ENCODE measurements around the gene B3GNT7.

B3GNT7 gene

DNA sequence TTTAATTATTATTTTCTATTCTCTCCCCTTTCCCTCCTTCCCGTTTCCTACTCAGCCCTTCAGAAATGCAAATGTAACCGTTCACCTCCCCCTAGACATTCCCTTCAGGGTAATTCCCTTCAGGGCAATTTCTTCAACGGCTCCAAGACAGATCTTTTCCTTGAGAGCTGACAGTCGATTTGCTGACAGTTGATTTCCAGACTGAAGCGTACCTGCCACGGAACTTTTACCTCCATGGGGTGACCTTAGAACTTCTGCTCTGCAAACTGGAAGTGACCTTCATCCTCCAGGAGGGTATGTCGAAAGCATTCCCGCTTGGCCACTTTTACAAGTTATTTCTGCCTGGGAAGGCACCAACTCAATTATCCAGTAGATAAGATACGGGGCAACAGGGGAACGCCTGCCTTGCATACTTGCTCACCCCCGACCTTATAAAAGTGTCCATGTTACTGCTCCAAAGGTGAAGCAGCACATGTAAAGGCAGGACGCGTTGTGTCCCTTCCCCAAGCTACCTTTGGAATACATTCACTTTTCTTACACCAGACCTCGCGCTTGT is 18.5 kb downstream of the B3GNT7 start:
- Histone ChIP-seq H3K9me3 (ENCODE audit: control insufficient read depth, insufficient read depth, low read length) (peaks cover 10% of the 10 kb centered on the region), H3K4me2 (ENCODE audit: low read length) (no peak overlapping the region), H3K9me2 (replicated peaks; ENCODE audit: control insufficient read depth, low read length) (no peaks in the 10 kb centered on the region), H3K4me3 (ENCODE audit: low read length) (no peak overlapping the region), H3K4me1 (ENCODE audit: control insufficient read depth, low read length) (peaks cover 13% of the 10 kb centered on the region), H3K27ac (ENCODE audit: low read depth, low read length) (no peak overlapping the region), H3F3A (ENCODE audit: control insufficient read depth, insufficient read depth) (no peaks in the 10 kb centered on the region), H4K20me1 (ENCODE audit: control insufficient read depth, insufficient read depth, low read depth, low read length) (no peaks in the 10 kb centered on the region), H3K79me2 (ENCODE audit: control insufficient read depth, low read length) (no peaks in the 10 kb centered on the region), H3K27me3 (ENCODE audit: control insufficient read depth, low read length) (peaks cover 5% of the 10 kb centered on the region; the same call in 1 of the 2 replicates), H3K36me3 (ENCODE audit: control insufficient read depth, low read length) (no peaks in the 10 kb centered on the region)
- TF ChIP-seq, protein P1, sequence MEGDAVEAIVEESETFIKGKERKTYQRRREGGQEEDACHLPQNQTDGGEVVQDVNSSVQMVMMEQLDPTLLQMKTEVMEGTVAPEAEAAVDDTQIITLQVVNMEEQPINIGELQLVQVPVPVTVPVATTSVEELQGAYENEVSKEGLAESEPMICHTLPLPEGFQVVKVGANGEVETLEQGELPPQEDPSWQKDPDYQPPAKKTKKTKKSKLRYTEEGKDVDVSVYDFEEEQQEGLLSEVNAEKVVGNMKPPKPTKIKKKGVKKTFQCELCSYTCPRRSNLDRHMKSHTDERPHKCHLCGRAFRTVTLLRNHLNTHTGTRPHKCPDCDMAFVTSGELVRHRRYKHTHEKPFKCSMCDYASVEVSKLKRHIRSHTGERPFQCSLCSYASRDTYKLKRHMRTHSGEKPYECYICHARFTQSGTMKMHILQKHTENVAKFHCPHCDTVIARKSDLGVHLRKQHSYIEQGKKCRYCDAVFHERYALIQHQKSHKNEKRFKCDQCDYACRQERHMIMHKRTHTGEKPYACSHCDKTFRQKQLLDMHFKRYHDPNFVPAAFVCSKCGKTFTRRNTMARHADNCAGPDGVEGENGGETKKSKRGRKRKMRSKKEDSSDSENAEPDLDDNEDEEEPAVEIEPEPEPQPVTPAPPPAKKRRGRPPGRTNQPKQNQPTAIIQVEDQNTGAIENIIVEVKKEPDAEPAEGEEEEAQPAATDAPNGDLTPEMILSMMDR (IDR thresholded peaks at IDR 0.05; ENCODE audit: low read depth, low read length, poor library complexity, severe bottlenecking), result no peak
- TF ChIP-seq EZH2phosphoT487 (IDR thresholded peaks at IDR 0.05; ENCODE audit: borderline replicate concordance, low read length), result no peak

DNA sequence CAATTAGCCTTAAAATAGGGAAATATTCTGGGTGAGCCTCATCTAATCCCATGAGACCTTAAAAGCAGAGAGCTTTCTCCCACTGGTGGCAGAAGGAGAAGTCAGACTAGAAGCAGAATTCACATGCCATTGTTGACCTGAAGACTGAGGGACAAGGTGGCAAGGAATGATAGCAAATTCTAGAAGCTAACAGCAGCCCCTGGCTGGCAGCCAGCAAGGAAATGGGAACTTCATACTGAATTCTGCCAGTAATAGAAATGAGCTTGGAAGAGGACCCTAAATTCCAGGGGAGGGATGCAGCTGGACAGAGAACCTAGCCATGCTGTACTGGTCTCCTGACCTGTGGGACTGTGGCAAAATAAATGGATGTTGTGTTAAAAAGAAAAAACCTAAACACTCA is 19.5 kb downstream of the B3GNT7 start:
- H3K27me3 ChIP-seq (ENCODE audit: control insufficient read depth, low read length), result peaks cover 5% of the 10 kb centered on the region; the same call in 1 of the 2 replicates
- H3K4me3 ChIP-seq (ENCODE audit: low read length), result no peak overlapping the region
- H3K4me1 ChIP-seq (ENCODE audit: control insufficient read depth, low read length), result peaks cover 6% of the 10 kb centered on the region
- peaks cover 10% of the 10 kb centered on the region for H3K9me3 ChIP-seq (ENCODE audit: control insufficient read depth, insufficient read depth, low read length)
- no peaks in the 10 kb centered on the region for H3K36me3 ChIP-seq (ENCODE audit: control insufficient read depth, low read length)
- no peaks in the 10 kb centered on the region for H4K20me1 ChIP-seq (ENCODE audit: control insufficient read depth, insufficient read depth, low read depth, low read length)
- H3K4me2 ChIP-seq (ENCODE audit: low read length), result no peak overlapping the region
- no peaks in the 10 kb centered on the region for H3K79me2 ChIP-seq (ENCODE audit: control insufficient read depth, low read length)
- TF ChIP-seq, protein P1 (IDR thresholded peaks at IDR 0.05; ENCODE audit: low read depth, low read length, poor library complexity, severe bottlenecking), result no peak
- no peak for TF ChIP-seq EZH2phosphoT487 (IDR thresholded peaks at IDR 0.05; ENCODE audit: borderline replicate concordance, low read length)
- no peaks in the 10 kb centered on the region for H3K9me2 ChIP-seq (replicated peaks; ENCODE audit: control insufficient read depth, low read length)
- no peak overlapping the region for H3K27ac ChIP-seq (ENCODE audit: low read depth, low read length)
- H3F3A ChIP-seq (ENCODE audit: control insufficient read depth, insufficient read depth), result no peaks in the 10 kb centered on the region

DNA sequence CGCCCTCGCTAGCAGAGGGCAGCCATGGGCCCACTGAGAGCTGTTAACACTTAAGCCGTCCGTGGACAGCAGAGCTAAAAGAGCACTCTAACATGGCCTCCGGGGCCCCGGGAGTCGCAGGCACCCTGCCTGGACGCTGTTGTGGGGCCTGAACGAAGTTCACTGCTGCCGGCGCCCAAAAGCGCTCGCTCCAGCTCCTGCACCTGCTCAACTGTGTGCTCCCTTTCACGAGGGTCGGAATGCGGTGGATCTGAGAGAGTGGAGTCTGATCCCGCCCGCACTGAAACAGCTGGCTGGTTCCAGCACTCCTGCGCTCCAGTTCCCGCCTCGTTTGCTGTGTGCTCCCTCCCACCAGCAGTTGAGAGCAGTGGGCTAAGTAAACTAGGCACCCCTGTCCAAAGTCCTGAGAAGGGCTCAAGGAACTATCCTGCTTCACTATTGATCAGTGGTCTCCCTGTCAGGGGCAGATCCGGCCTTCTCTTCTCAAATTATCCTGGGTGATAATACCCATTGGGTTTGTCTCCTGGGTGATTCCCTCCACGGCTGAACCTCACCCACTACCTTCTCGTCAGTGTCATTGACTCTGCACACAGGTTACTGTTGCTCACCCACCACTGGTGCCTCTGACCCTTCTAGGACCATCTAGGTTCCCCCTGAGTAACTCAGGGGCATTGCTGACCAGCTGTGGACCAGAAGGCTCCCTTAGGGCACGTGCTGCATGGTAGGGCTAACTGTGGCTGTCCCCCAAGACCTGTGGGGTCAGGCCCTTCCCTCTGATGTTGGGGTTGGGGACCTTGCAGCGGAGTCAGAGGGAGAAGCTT is 23.5 kb downstream of the B3GNT7 start:
- no peaks in the 10 kb centered on the region for H3K9me2 ChIP-seq (replicated peaks; ENCODE audit: control insufficient read depth, low read length)
- no peaks in the 10 kb centered on the region; the same call in 1 of the 2 replicates for H3K27me3 ChIP-seq (ENCODE audit: control insufficient read depth, low read length)
- H3K4me3 ChIP-seq (ENCODE audit: low read length), result no peak overlapping the region
- TF ChIP-seq EZH2phosphoT487 (IDR thresholded peaks at IDR 0.05; ENCODE audit: borderline replicate concordance, low read length), result no peak
- TF ChIP-seq, protein P1 (IDR thresholded peaks at IDR 0.05; ENCODE audit: low read depth, low read length, poor library complexity, severe bottlenecking), result no peak
- no peak overlapping the region for H3K4me2 ChIP-seq (ENCODE audit: low read length)
- H3K36me3 ChIP-seq (ENCODE audit: control insufficient read depth, low read length), result no peaks in the 10 kb centered on the region
- H4K20me1 ChIP-seq (ENCODE audit: control insufficient read depth, insufficient read depth, low read depth, low read length), result no peaks in the 10 kb centered on the region; the same call in 1 of the 2 replicates
- no peaks in the 10 kb centered on the region for H3K4me1 ChIP-seq (ENCODE audit: control insufficient read depth, low read length)
- H3K9me3 ChIP-seq (ENCODE audit: control insufficient read depth, insufficient read depth, low read length), result no peaks in the 10 kb centered on the region
- no peaks in the 10 kb centered on the region for H3F3A ChIP-seq (ENCODE audit: control insufficient read depth, insufficient read depth)
- no peaks in the 10 kb centered on the region for H3K79me2 ChIP-seq (ENCODE audit: control insufficient read depth, low read length)
- no peak overlapping the region for H3K27ac ChIP-seq (ENCODE audit: low read depth, low read length)
